Gastrocnemius medialis (tissue), 4 donors: ENCODE results near the gene RASAL2. TPM values are rescaled to one million over a fixed set of nuclear protein-coding genes. Genes with fewer than 3 reads are reported as not detected.

Experiments used
- ATAC-seq, 2 donors: fragments of 150-250 bp; one replicate each; pipeline ENCODE4 v1.9.1; 2016
- DNase-seq, 2 donors: peaks; one replicate each; pipeline ENCODE4 v3.0.0-alpha.2; 2019
- H3K27ac ChIP-seq, 4 donors: fragments of 200-600 bp; sonication (generic); 1 replicate in 1 of 4; 2 replicates in 3 of 4; pipeline ENCODE4 v1.5.1; 2016 to 2018; ENCODE audit warnings: mild to moderate bottlenecking in 2 of 4, moderate library complexity in 1 of 4
- H3K27me3 ChIP-seq, 3 donors: fragments of 200-600 bp; sonication (generic) in 2 of 3; 1 replicate in 1 of 3; 2 replicates in 2 of 3; pipeline versions ENCODE4 v1.5.1 to v1.6.0; 2016 to 2019; ENCODE audit warnings: mild to moderate bottlenecking in 1 of 3, moderate library complexity in 1 of 3
- H3K36me3 ChIP-seq, 2 donors: fragments of 200-600 bp; sonication (generic) in 1 of 2; one replicate each; pipeline ENCODE4 v1.5.1; 2017 to 2018
- H3K4me1 ChIP-seq, 2 donors: fragments of 200-600 bp; sonication (generic) in 1 of 2; one replicate each; pipeline ENCODE4 v1.5.1; 2016 to 2017; ENCODE audit warnings: mild to moderate bottlenecking in 2 of 2
- H3K4me3 ChIP-seq, 4 donors: fragments of 200-600 bp; sonication (generic) in 3 of 4; 1 replicate in 1 of 4; 2 replicates in 3 of 4; pipeline ENCODE4 v1.5.1; 2016 to 2019; ENCODE audit warnings: mild to moderate bottlenecking in 2 of 4
- H3K9me3 ChIP-seq, 3 donors: fragments of 200-600 bp; sonication (generic) in 2 of 3; 1 replicate in 1 of 3; 2 replicates in 2 of 3; pipeline ENCODE4 v1.5.1; 2016 to 2019
- CTCF ChIP-seq, 5 experiments: fragments of 450-650 bp in 3 of 5; fragments of 200-600 bp in 2 of 5; sonication (generic) in 2 of 5; IDR thresholded peaks in 4 of 5; conservative IDR thresholded peaks in 1 of 5; 1 replicate in 4 of 5; 2 replicates in 1 of 5; pipeline ENCODE4 v1.5.1; 2016 to 2019; ENCODE audit warnings: antibody characterized with exemption in 5 of 5, mild to moderate bottlenecking in 3 of 5, moderate library complexity in 3 of 5
- POLR2A ChIP-seq, 2 donors: fragments of 450-650 bp; IDR thresholded peaks; one replicate each; pipeline ENCODE4 v1.6.1; 2017; ENCODE audit warnings: antibody characterized with exemption in 2 of 2, mild to moderate bottlenecking in 2 of 2, moderate library complexity in 2 of 2
- in situ Hi-C, 4 donors: fragments of 200-750 bp; cut with MboI; loops; one replicate each; pipeline versions ENCODE4 v1.15.0 to v1.8.0; 2017; ENCODE audit warnings: low sequenced_read_pairs in 4 of 4
- intact Hi-C: fragments of 100-400 bp; cut with DNase I; formaldehyde crosslinking; loops from one replicate; pipeline ENCODE4 v1.15.1; 2023; ENCODE audit warnings: low total_unique reads
- total RNA-seq, 4 donors: library from RNA; depleted of rRNA; stranded (reverse); fragments of >200 nt; gene quantifications; one replicate each; pipeline versions ENCODE4 v1.1.0 to v1.2.3, GENCODE V29; 2016

RASAL2 gene
- total RNA-seq, 4 donors from 2014 or later: 7.6 to 13.4 (median 8.8) TPM

GRCh38 chr1:178341261-178341956 lies 247.5 kb downstream of the RASAL2 start:
- peak in 1 of 2 donors; percentile 10 for ATAC-seq
- DNase-seq: no peak
- Histone ChIP-seq H3K9me3 (no peaks in the 10 kb centered on the region), H3K4me1 (peaks cover 68 to 80% of the 10 kb centered on the region in 2 donors), H3K27ac (peak overlapping the region; percentile 76 to 84 (median 82)), H3K27me3 (no peaks in the 10 kb centered on the region), H3K4me3 (peak overlapping the region; percentile 18 to 48 (median 38)), H3K36me3 (no peaks in the 10 kb centered on the region)
- no peak for TF ChIP-seq CTCF (IDR thresholded peaks at IDR 0.05 in 4 of 5, conservative IDR thresholded peaks at IDR 0.05 in 1 of 5)
- no peak for TF ChIP-seq POLR2A (IDR thresholded peaks at IDR 0.05)
- in situ Hi-C loops: loop anchor here in 1 of 4 donors (25.0 kb wide), 1 partner anchor 671 kb away; no protein-coding TSS in a partner anchor
- intact Hi-C loops: loop anchor here (10.0 kb wide), 1 partner anchor 193 kb away; no protein-coding TSS in a partner anchor

GRCh38 chr1:178342745-178343144 lies 248.8 kb downstream of the RASAL2 start:
- Histone ChIP-seq H3K36me3 (no peaks in the 10 kb centered on the region), H3K9me3 (no peaks in the 10 kb centered on the region), H3K4me3 (peak overlapping the region in 2 of 4 donors; percentile 8 to 19), H3K27ac (peak overlapping the region; percentile 76 to 84 (median 82)), H3K27me3 (no peaks in the 10 kb centered on the region), H3K4me1 (peaks cover 62 to 71% of the 10 kb centered on the region in 2 donors)
- in situ Hi-C loops (loop anchor here in 1 of 4 donors (25.0 kb wide), 1 partner anchor 670 kb away; no protein-coding TSS in a partner anchor), intact Hi-C loops (loop anchor here (10.0 kb wide), 1 partner anchor 192 kb away; no protein-coding TSS in a partner anchor)
- ATAC-seq (no peak), DNase-seq (no peak)
- TF ChIP-seq CTCF (IDR thresholded peaks at IDR 0.05 in 4 of 5, conservative IDR thresholded peaks at IDR 0.05 in 1 of 5) (no peak), POLR2A (IDR thresholded peaks at IDR 0.05) (no peak)

- Histone ChIP-seq H3K36me3 (no peaks in the 10 kb centered on the region), H3K4me1 (peaks cover 56 to 60% of the 10 kb centered on the region in 2 donors), H3K27me3 (no peaks in the 10 kb centered on the region), H3K9me3 (no peaks in the 10 kb centered on the region), H3K27ac (peak overlapping the region; percentile 76 to 84 (median 82)), H3K4me3 (peak overlapping the region in 2 of 4 donors; percentile 16 to 19)
- in situ Hi-C loops (loop anchor here in 1 of 4 donors (25.0 kb wide), 1 partner anchor 668 kb away; no protein-coding TSS in a partner anchor), intact Hi-C loops (loop anchor here (2.0 to 10.0 kb wide), 3 partner anchors 16 to 190 kb away; no protein-coding TSS in a partner anchor)
- no peak for DNase-seq
- peak; percentile 45 to 82 (median 57) for TF ChIP-seq CTCF (IDR thresholded peaks at IDR 0.05 in 4 of 5, conservative IDR thresholded peaks at IDR 0.05 in 1 of 5)
- no peak for TF ChIP-seq POLR2A (IDR thresholded peaks at IDR 0.05)
- ATAC-seq: peak; percentile 74 to 76
Measured at GRCh38 chr1:178344513-178345091, 250.7 kb downstream of the RASAL2 start.

- no peak for DNase-seq
- TF ChIP-seq POLR2A (IDR thresholded peaks at IDR 0.05): no peak
- TF ChIP-seq CTCF (IDR thresholded peaks at IDR 0.05 in 4 of 5, conservative IDR thresholded peaks at IDR 0.05 in 1 of 5): no peak
- in situ Hi-C loops: loop anchor here in 1 of 4 donors (25.0 kb wide), 1 partner anchor 667 kb away; no protein-coding TSS in a partner anchor
- Histone ChIP-seq H3K9me3 (no peaks in the 10 kb centered on the region), H3K4me1 (peaks cover 49 to 53% of the 10 kb centered on the region in 2 donors), H3K27ac (peak overlapping the region; percentile 76 to 84 (median 82)), H3K27me3 (no peaks in the 10 kb centered on the region), H3K36me3 (no peaks in the 10 kb centered on the region), H3K4me3 (peak overlapping the region in 1 of 4 donors; percentile 16)
- peak; percentile 80 to 83 for ATAC-seq
- intact Hi-C loops: loop anchor here (2.0 to 10.0 kb wide), 3 partner anchors 16 to 190 kb away; no protein-coding TSS in a partner anchor
Measured at GRCh38 chr1:178345238-178345637, 251.3 kb downstream of the RASAL2 start.
